ENCODE data around the gene LRRC28. TPM values are rescaled to one million over a fixed set of nuclear protein-coding genes. Genes with fewer than 3 reads are reported as not detected.
A peak's percentile ranks its signal among the peaks of the same experiment; 100 is the strongest.

LRRC28 gene
- total RNA-seq, 1 donor from 2014 or later, result 28.8 TPM

- DNase-seq (ENCODE audit: low read depth, low spot score), result no peak
- no peak for TF ChIP-seq CTCF (conservative IDR thresholded peaks at IDR 0.05)
- H3K9me3 Mint-ChIP-seq, result no peaks in the 10 kb centered on the region
- H3K4me1 Mint-ChIP-seq, result peaks cover 16% of the 10 kb centered on the region
- H3K27me3 Mint-ChIP-seq (ENCODE audit: low read depth), result no peaks in the 10 kb centered on the region
- H3K4me3 Mint-ChIP-seq, result no peak overlapping the region
- no peak overlapping the region for H3K27ac Mint-ChIP-seq (ENCODE audit: unreplicated experiment)
- peaks cover 2% of the 10 kb centered on the region for H3K36me3 Mint-ChIP-seq (ENCODE audit: low read depth)
These were observed 91.9 kb downstream of the LRRC28 start for GRCh38 chr15:99343208-99343607.

- peaks cover under 1% of the 10 kb centered on the region for H3K9me3 Mint-ChIP-seq
- H3K27ac Mint-ChIP-seq (ENCODE audit: unreplicated experiment), result no peak overlapping the region
- no peak overlapping the region for H3K4me3 Mint-ChIP-seq
- DNase-seq (ENCODE audit: low read depth, low spot score), result no peak
- H3K36me3 Mint-ChIP-seq (ENCODE audit: low read depth), result peaks cover 5% of the 10 kb centered on the region
- peaks cover 12% of the 10 kb centered on the region for H3K4me1 Mint-ChIP-seq
- no peaks in the 10 kb centered on the region for H3K27me3 Mint-ChIP-seq (ENCODE audit: low read depth)
- peak; percentile 44 for TF ChIP-seq CTCF (conservative IDR thresholded peaks at IDR 0.05)
These were observed 92.7 kb downstream of the LRRC28 start for GRCh38 chr15:99343881-99344551.

GRCh38 chr15:99344639-99345038 lies 93.4 kb downstream of the LRRC28 start:
- TF ChIP-seq CTCF (conservative IDR thresholded peaks at IDR 0.05), result no peak
- DNase-seq (ENCODE audit: low read depth, low spot score), result no peak
- peaks cover 5% of the 10 kb centered on the region for H3K9me3 Mint-ChIP-seq
- H3K27me3 Mint-ChIP-seq (ENCODE audit: low read depth), result no peaks in the 10 kb centered on the region
- peaks cover 10% of the 10 kb centered on the region for H3K36me3 Mint-ChIP-seq (ENCODE audit: low read depth)
- no peak overlapping the region for H3K27ac Mint-ChIP-seq (ENCODE audit: unreplicated experiment)
- H3K4me1 Mint-ChIP-seq, result peaks cover 12% of the 10 kb centered on the region
- H3K4me3 Mint-ChIP-seq, result no peak overlapping the region

- Mint-ChIP-seq H3K36me3 (ENCODE audit: low read depth) (peaks cover 12% of the 10 kb centered on the region), H3K4me3 (no peak overlapping the region), H3K27ac (ENCODE audit: unreplicated experiment) (no peak overlapping the region), H3K4me1 (peaks cover 12% of the 10 kb centered on the region), H3K27me3 (ENCODE audit: low read depth) (no peaks in the 10 kb centered on the region), H3K9me3 (peaks cover 6% of the 10 kb centered on the region)
- no peak for TF ChIP-seq CTCF (conservative IDR thresholded peaks at IDR 0.05)
- DNase-seq (ENCODE audit: low read depth, low spot score), result no peak
These were observed 94.0 kb downstream of the LRRC28 start for GRCh38 chr15:99345242-99345641.

- Mint-ChIP-seq H3K27me3 (ENCODE audit: low read depth) (no peaks in the 10 kb centered on the region), H3K27ac (ENCODE audit: unreplicated experiment) (no peak overlapping the region), H3K9me3 (peaks cover 7% of the 10 kb centered on the region), H3K4me3 (no peak overlapping the region), H3K4me1 (peaks cover 12% of the 10 kb centered on the region), H3K36me3 (ENCODE audit: low read depth) (peaks cover 14% of the 10 kb centered on the region)
- DNase-seq (ENCODE audit: low read depth, low spot score), result no peak
- no peak for TF ChIP-seq CTCF (conservative IDR thresholded peaks at IDR 0.05)
These were observed 94.7 kb downstream of the LRRC28 start for GRCh38 chr15:99345832-99346462.
